ENCODE measurements around the gene PCSK5.

DNA sequence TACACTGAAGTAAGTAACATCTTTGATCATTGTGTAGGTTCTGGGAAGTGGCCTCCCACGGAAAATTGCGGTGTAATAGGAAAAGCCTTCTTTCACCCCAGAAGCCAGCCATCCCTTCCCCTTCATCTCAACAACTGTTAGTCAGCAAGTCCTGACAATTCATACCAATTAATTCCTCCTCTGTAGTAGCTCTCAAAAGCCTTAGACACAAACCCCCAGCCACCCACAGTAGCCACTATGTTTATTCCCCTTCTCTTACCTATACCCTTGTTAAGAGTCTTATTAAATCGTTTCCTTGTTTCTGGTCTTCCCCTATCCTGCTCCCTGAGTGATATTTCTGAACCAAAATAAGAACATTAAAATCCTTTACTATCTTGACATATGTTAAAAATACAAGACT lies 143.6 kb downstream of the PCSK5 start:
- TF ChIP-seq POLR2A (IDR thresholded peaks at IDR 0.05) = no peak
- TF ChIP-seq POLR2AphosphoS5 (IDR thresholded peaks at IDR 0.05) = no peak
- TF ChIP-seq, protein P1, sequence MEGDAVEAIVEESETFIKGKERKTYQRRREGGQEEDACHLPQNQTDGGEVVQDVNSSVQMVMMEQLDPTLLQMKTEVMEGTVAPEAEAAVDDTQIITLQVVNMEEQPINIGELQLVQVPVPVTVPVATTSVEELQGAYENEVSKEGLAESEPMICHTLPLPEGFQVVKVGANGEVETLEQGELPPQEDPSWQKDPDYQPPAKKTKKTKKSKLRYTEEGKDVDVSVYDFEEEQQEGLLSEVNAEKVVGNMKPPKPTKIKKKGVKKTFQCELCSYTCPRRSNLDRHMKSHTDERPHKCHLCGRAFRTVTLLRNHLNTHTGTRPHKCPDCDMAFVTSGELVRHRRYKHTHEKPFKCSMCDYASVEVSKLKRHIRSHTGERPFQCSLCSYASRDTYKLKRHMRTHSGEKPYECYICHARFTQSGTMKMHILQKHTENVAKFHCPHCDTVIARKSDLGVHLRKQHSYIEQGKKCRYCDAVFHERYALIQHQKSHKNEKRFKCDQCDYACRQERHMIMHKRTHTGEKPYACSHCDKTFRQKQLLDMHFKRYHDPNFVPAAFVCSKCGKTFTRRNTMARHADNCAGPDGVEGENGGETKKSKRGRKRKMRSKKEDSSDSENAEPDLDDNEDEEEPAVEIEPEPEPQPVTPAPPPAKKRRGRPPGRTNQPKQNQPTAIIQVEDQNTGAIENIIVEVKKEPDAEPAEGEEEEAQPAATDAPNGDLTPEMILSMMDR (IDR thresholded peaks at IDR 0.05) = no peak

Data from prostate gland (tissue), 2 donors.